Mucosa of descending colon (tissue), 3 donors: ENCODE measurements around the gene RAB35. TPM values are rescaled to one million over a fixed set of nuclear protein-coding genes. Genes with fewer than 3 reads are reported as not detected.

Source experiments
- ATAC-seq: fragments of 200-7000 bp; cut with Tn5 transposase; one replicate; pipeline ENCODE4 v1.9.1; 2020; ENCODE audit warnings: mild to moderate bottlenecking, moderate library complexity
- DNase-seq, 3 donors: peaks; one replicate each; pipeline ENCODE4 v3.0.0-alpha.2; 2020
- H3K36me3 ChIP-seq: fragments of 200-600 bp; one replicate; pipeline ENCODE4 v1.8.0; 2021; ENCODE audit warnings: low read depth, mild to moderate bottlenecking
- H3K4me1 ChIP-seq: fragments of 200-600 bp; one replicate; pipeline ENCODE4 v1.8.0; 2021; ENCODE audit warnings: low read depth, mild to moderate bottlenecking
- H3K4me3 ChIP-seq: fragments of 200-600 bp; one replicate; pipeline ENCODE4 v1.8.0; 2021; ENCODE audit warnings: mild to moderate bottlenecking
- H3K9me3 ChIP-seq: fragments of 200-600 bp; one replicate; pipeline ENCODE4 v1.8.0; 2021; ENCODE audit warnings: mild to moderate bottlenecking
- CTCF ChIP-seq: fragments of 200-600 bp; IDR thresholded peaks from one replicate; pipeline ENCODE4 v1.8.0; 2022; ENCODE audit warnings: antibody characterized with exemption, mild to moderate bottlenecking
- intact Hi-C, 2 donors: fragments of 100-400 bp; cut with DNase I in 1 of 2; cut with micrococcal nuclease in 1 of 2; formaldehyde crosslinking; loops; one replicate each; pipeline versions ENCODE4 v1.11.0 to v1.11.1; 2022; cut with DNase I, micrococcal nuclease
- total RNA-seq, 3 donors: library from RNA; stranded (reverse); fragmentation: NEBNext Ultra II Directional in 2 of 3; extraction: Animal tissue kit (Norgen Biotek cat#: 25700) in 2 of 3; gene quantifications; one replicate each; pipeline versions ENCODE4 v1.2.1 to v1.2.4, GENCODE V29; 2021 to 2023
- donor health status: DM: no; HTN: no; CAD: no; lungs with moderate emphysema.
- donor health status: DM: no; HTN: no; CAD: no.
- donor health status: DM: no; HTN: yes; CAD: no.

Gene RAB35
- total RNA-seq, 3 donors from 2014 or later = 50.1 to 56.5 (median 51.3) TPM

- no peak for TF ChIP-seq CTCF
- no peak overlapping the region for H3K4me3 ChIP-seq
- DNase-seq = no peak
- no peaks in the 10 kb centered on the region for H3K4me1 ChIP-seq
- intact Hi-C loops = no loop called here
- peak; percentile 30 for ATAC-seq
- H3K9me3 ChIP-seq = no peaks in the 10 kb centered on the region
- H3K36me3 ChIP-seq = peaks cover 35% of the 10 kb centered on the region
Measured at GRCh38 chr12:120148011-120148410, 31.5 kb upstream of the RAB35 start.

- no peak for TF ChIP-seq CTCF
- Histone ChIP-seq H3K4me1 (no peaks in the 10 kb centered on the region), H3K4me3 (no peak overlapping the region), H3K36me3 (peaks cover 27% of the 10 kb centered on the region), H3K9me3 (no peaks in the 10 kb centered on the region)
- ATAC-seq (no peak), DNase-seq (no peak)
- intact Hi-C loops = no loop called here
Measured at GRCh38 chr12:120145164-120145563, 28.6 kb upstream of the RAB35 start.

GRCh38 chr12:120144215-120144614 is 27.7 kb upstream of the RAB35 start:
- intact Hi-C loops = no loop called here
- peaks cover 25% of the 10 kb centered on the region for H3K36me3 ChIP-seq
- no peaks in the 10 kb centered on the region for H3K4me1 ChIP-seq
- H3K4me3 ChIP-seq = no peak overlapping the region
- no peak for ATAC-seq
- H3K9me3 ChIP-seq = no peaks in the 10 kb centered on the region
- no peak for DNase-seq
- TF ChIP-seq CTCF = no peak

DNA sequence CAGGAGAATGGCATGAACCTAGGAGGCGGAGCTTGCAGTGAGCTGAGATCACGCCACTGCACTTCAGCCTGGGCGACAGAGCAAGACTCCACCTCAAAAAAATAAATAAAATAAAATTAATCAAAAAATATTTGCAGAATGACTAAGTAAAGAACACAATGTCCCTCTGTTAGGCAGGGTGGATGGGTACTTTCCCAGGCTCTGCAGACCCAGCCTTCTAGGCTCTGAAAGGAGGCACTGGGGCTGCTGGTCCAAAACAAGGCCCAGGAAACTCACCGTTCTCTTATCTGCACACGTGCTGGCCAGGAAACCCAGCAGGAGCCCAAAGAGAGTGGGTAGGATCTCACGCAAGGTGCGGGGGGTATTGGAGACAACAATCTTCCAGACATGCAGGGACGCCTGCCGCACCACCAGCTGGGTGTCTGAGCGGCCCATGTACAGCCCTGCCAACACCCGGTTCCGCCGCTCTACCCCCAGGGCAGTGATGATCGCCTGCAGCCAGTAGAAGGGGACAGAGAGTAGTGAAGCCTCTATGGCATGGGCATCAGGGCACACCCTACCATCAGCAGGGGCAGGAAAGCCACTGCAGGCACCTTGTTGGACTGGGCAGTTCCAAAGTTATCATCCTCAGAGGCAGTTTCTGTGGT is 25.8 kb upstream of the RAB35 start:
- DNase-seq (no peak), ATAC-seq (no peak)
- Histone ChIP-seq H3K4me3 (no peak overlapping the region), H3K36me3 (peaks cover 35% of the 10 kb centered on the region), H3K4me1 (no peaks in the 10 kb centered on the region), H3K9me3 (no peaks in the 10 kb centered on the region)
- TF ChIP-seq CTCF = no peak
- intact Hi-C loops = no loop called here

GRCh38 chr12:120141336-120141735 is 24.8 kb upstream of the RAB35 start:
- Histone ChIP-seq H3K4me3 (no peak overlapping the region), H3K9me3 (no peaks in the 10 kb centered on the region), H3K36me3 (peaks cover 41% of the 10 kb centered on the region), H3K4me1 (no peaks in the 10 kb centered on the region)
- TF ChIP-seq CTCF = no peak
- intact Hi-C loops = no loop called here
- ATAC-seq = no peak
- DNase-seq = no peak

- no peak overlapping the region for H3K4me3 ChIP-seq
- peaks cover 36% of the 10 kb centered on the region for H3K36me3 ChIP-seq
- DNase-seq (no peak), ATAC-seq (no peak)
- no peak for TF ChIP-seq CTCF
- H3K4me1 ChIP-seq = no peaks in the 10 kb centered on the region
- intact Hi-C loops = no loop called here
- H3K9me3 ChIP-seq = no peaks in the 10 kb centered on the region
Measured at GRCh38 chr12:120140603-120141002, 24.1 kb upstream of the RAB35 start.
